Stimulated activated CD4-positive, alpha-beta T cell treated with anti-CD3 and anti-CD28 coated beads, Interleukin-4, amount 100 ng/mL, for 1 hour (primary cell): ENCODE results near the gene OR2AG1.
"Not testable (repeated sequence)": the region's sequence is repeated elsewhere in the genome, so short reads cannot be mapped to it uniquely, and the experiment has no call there.

ENCODE experiments used
- DNase-seq: peaks from one replicate; pipeline ENCODE4 v3.0.0-alpha.2; 2020

The OR2AG1 gene

DNA sequence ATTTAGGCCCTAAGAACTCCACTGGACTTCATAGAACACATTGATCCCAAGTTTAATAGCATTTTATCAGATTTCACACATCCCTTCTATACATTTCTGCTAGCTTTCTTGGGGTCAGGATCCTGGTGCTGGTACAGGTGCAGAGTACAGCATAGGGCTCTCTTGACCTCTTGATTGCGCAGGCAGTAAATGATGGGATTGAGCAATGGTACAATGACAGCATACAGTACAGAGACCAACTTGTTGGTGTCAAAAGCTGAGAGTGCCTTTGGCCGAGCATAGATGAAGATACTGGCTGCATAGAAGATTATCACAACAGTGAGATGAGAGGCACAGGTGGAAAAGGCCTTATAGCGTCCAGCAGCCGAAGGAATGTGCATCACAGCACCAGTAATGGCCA is 11.8 kb downstream of the OR2AG1 start:
- DNase-seq: no peak

DNA sequence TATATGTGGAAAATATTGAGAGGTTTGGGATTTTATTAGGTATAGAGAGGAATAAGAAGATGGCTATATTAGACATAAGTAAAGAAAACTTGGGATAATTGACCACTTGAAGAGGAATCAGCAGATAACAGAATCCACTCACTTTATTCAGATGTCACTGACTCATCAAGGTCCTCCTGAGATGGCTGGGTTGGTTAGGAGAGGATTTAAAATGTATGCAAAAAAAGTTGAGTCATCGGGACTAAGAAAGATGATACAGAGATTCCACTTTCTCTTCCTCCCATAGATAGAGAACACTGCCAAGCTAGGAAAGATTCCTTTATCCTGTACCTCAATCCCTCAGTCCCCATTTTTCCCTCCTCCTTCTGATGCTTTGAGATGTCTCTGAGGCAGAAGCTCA is 16.6 kb downstream of the OR2AG1 start, which contains the start of gene OR6A2:
TSS of gene OR6A2 (minus strand) at position 288 of the 400 bp plus-strand sequence. CDS start 3,981 bp downstream, outside the sequence.
- no peak for DNase-seq

DNA sequence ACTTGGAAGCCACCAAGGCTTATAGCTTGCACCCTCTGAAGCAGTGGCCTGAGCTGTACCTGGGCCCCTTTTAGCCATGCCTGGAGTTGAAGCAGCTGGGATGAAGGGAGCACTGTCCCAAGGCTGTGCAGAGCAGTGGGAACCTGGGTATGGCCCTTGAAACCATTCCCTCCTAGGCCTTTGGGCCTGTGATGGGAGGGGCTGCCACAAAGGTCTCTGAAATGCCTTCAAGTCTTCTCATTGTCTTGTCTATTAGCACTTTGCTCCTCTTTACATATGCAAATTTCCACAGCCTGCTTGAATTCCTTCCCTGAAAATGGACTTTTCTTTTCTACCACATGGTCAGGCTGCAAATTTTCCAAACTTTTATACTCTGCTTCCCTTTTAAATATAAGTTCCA is 18.3 kb downstream of the OR2AG1 start:
- not testable (repeated sequence) for DNase-seq

DNA sequence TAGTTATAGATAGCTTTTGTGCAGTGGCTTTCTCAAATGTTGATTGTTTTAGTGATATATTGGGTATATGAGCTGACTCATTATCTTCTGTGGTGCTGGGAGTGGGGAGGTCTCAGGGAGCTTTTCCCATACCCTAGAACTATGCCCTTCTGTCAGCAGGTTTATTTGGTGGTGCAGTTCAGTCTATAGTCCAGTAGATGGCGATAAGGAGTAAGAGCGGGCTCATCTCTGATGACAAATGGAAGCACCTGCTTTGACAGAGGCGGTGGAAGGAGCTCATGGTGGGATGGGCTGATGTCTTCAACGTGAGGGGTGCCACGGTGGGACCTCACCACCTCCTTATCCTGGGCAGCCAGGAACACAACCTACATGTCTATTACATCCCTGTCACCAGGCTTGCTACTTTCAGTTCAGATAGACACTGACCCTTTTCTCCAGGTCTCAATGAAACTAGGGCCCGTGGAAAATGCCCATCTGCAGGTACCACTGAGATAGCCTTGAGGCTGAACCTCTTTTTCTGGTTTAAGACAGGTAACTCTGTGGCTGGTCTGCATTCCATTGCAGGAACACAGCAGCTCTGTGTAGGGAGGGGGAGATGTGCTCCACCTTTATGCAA is 29.7 kb downstream of the OR2AG1 start:
- DNase-seq: peak; percentile 6

DNA sequence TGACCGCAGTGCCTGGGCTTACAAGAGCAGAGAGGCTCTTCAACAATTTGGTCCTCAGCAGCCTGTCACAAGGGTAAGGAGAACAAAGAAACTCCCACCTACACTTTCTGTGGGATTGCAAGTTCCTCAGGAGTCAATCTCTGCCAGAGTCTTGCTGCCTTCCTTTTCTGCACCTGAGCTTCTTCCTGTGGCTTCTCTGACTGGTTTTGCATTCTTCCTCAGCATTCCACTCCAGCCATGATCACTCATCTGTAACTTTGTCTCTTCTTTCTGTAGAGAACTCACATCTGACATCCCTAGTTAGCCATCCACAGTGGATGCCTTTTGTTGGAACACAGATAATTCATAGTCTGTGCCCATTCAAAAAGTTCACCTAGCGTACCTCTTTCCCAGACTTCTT is 30.8 kb downstream of the OR2AG1 start:
- no peak for DNase-seq

DNA sequence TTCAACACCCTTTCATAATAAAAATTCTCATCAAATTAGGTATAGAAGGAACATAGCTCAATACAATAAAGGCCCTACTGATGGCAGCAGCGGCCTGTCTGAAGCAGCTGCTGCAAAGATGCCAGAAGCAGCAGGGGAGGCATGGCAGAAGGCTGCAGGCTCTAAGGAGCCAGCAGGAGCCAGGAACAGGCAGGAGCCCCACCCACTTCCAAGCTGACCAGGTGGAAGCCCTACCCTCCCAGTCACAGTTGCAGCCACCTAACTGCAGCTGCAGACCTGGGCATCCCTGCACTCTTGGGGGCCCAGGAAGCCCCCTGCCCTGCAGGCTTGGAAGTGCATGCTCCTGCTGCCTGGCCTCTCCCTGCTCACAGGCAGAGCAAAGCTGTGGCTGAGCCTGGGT is 34.9 kb downstream of the OR2AG1 start:
- DNase-seq: no peak

DNA sequence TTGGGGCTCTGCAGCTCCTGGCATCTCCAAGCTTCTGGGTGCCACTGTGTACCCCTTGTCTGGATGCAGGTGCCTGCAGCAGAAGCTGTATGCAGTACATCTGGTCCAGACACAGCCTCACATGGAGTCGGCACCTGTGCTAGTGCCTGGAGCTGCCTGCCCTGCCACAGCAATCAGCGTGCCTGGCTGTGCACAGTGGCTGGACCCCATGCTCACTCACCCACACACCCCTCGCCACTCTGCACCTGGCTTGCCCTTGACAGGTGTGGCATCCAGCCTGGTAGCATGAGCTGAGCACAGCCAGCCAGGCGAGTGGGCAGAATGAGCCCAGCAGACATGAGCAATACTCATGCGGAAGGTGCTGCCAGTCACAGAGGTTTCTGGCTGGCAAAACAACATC is 36.1 kb downstream of the OR2AG1 start:
- DNase-seq: no peak

DNA sequence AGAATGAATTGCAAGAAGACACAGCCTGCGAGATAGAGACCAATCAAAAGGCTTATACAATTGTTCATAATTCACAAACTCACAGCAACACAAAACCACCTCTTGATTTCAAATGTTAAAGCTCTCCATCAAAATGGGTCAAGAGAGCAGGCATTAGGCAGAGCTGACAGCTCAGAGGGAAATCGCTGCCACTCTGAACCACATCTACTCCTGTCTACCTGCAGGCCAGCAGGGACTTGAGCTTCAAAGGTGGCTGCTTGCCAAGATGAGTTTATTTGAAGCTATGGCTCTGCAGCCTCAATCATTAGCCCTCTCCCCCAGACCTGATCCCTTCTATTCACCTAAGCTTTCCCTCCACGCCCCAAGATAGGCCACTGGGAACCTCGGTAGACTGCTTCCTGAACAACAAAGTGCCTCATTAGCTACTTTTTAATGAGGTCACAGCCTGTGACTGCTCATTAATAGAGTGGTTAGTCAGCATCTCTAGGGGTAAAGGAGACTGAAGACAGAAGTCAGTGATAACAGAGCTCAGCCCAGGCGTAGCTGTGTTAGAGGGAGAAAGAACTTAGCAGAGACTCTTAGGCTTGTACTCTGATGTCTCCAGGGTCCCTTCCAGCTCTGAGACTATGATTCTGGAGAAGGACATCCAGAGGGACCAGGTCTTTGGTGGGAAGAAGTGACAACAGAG is 41.5 kb downstream of the OR2AG1 start:
- no peak for DNase-seq

DNA sequence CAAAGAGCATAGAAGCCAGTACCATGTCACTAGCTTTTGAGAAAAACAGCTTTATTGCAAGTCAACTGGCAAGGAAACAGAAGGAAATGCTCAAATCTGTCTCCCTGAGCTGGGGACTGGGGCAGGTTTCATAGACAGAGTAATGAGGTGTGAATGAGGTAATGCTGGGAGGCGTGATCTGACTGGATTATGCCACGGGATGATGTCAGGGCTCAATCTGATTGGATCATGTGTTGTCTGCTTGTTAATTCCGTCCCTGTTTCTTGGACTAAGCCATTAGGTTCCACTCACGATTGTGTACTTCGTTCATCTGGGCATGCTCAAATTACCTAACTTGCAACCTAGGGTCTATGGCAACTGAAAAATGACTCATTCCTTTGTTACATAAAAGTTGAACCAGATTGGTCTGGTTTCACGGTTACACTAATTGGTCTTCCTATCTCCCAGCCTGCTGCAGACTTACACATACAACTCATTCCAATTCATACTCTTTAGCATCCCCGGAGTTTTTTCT is 42.5 kb downstream of the OR2AG1 start:
- no peak for DNase-seq

DNA sequence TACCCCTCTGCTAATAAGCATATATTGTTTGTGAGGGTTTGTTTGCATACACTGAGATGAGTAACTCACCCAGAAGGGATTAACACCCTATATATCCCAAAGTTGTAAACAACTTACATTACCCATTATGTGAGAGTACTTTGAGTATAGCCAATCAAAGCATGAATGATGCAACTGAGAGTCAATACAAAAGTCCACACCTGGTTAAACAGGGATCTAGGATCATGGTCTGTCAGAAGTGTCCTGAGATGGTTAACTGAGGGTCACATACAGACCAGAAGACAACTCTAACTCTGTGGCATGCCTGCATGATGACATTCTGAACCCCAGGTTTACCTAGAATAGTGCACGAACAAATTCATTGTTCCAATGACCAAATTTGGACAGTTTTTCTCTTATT is 45.3 kb downstream of the OR2AG1 start:
- no peak for DNase-seq

DNA sequence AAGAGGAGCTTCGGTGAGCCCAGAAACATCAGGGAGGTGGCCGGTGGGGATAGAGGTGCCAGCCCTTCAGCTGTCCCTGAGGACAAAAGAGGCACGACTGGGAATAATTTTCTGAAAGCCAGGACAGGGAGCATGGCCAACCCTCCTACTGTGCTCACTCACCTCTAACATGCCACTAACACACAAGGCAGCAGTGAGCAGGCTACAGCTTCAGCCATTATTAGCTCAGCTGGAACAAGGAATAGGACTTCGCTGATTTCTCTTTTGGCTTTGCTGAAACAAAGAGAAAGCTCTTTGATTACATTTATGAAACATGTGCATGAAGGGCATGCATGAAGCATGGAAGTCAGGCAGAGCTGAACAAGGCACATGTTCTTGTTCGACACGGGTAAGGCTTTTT is 50.5 kb downstream of the OR2AG1 start:
- DNase-seq: no peak

DNA sequence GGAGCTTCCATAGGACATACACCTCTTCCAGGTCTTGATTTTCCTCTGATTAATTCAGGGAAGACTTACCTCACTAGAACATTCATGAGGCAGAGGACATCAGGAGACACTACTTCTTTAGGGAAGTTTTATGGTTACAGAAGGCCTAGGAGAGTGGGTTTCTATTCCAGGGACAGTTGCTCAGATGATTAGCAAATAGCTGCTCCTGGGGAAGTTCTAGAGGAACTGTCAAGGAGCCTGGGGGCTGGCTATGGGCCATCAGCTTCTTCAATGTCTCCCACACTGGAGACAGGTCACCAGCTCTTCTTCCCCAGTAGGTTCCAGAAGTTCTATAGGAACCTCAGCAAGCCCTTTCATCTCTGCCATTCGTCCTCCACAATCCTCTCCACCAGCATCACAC is 51.2 kb downstream of the OR2AG1 start:
- DNase-seq: no peak
